Activated T-cell treated with anti-CD3 and anti-CD28 coated beads, Interleukin-2, amount 50 U/mL, for 24 hours (primary cell): ENCODE measurements around the gene OPTN.

Experiments used
- DNase-seq: peaks from one replicate; pipeline ENCODE4 v3.0.0-alpha.2; 2020
- H3K27ac Mint-ChIP-seq: 2 replicates; pipeline ENCODE4 v1.8.0; 2020; ENCODE audit warnings: mild to moderate bottlenecking, mixed read lengths
- H3K27me3 Mint-ChIP-seq: 2 replicates; pipeline ENCODE4 v1.8.0; 2020; ENCODE audit warnings: mixed read lengths
- H3K36me3 Mint-ChIP-seq: 2 replicates; pipeline ENCODE4 v1.8.0; 2020; ENCODE audit warnings: low read depth, mixed read lengths
- H3K4me1 Mint-ChIP-seq: 2 replicates; pipeline ENCODE4 v1.8.0; 2020; ENCODE audit warnings: low read depth, mixed read lengths
- H3K4me3 Mint-ChIP-seq: 2 replicates; pipeline ENCODE4 v1.8.0; 2020; ENCODE audit warnings: mild to moderate bottlenecking, moderate library complexity, mixed read lengths
- H3K9me3 Mint-ChIP-seq: 2 replicates; pipeline ENCODE4 v1.8.0; 2020; ENCODE audit warnings: mixed read lengths

Gene OPTN

DNA sequence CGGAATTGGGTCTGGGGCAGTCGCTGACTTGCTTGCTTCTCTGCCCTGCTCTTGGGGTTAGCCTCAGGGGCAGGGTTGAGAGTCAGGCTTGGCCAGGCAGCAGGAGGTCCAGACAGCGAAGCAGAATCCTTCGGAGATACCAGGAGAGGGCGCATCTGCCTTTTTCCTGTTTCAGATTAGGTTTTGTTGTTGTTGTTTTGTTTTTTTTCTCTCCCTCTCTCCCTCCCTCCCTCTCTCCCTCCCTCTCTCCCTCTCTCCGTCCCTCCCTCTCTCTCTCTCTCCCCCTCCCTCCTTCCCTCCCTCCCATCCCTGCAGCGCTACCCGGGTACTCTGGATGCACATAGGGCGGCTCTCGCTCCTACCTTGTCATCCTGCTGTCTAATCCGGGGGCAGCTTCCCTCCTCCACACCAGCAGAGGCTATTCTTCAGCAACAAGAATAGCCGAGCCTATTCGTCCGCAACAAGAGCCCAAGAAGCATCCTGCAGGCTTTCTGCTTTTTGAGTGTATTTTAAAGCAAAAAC lies 758 bp upstream of the OPTN start:
- peak overlapping the region; percentile 85 for H3K4me3 Mint-ChIP-seq
- peak; percentile 52 for DNase-seq
- H3K36me3 Mint-ChIP-seq, result peaks cover 15% of the 10 kb centered on the region
- H3K27ac Mint-ChIP-seq, result peak overlapping the region; percentile 90
- H3K4me1 Mint-ChIP-seq, result peaks cover 38% of the 10 kb centered on the region
- H3K9me3 Mint-ChIP-seq, result no peaks in the 10 kb centered on the region
- no peaks in the 10 kb centered on the region for H3K27me3 Mint-ChIP-seq

DNA sequence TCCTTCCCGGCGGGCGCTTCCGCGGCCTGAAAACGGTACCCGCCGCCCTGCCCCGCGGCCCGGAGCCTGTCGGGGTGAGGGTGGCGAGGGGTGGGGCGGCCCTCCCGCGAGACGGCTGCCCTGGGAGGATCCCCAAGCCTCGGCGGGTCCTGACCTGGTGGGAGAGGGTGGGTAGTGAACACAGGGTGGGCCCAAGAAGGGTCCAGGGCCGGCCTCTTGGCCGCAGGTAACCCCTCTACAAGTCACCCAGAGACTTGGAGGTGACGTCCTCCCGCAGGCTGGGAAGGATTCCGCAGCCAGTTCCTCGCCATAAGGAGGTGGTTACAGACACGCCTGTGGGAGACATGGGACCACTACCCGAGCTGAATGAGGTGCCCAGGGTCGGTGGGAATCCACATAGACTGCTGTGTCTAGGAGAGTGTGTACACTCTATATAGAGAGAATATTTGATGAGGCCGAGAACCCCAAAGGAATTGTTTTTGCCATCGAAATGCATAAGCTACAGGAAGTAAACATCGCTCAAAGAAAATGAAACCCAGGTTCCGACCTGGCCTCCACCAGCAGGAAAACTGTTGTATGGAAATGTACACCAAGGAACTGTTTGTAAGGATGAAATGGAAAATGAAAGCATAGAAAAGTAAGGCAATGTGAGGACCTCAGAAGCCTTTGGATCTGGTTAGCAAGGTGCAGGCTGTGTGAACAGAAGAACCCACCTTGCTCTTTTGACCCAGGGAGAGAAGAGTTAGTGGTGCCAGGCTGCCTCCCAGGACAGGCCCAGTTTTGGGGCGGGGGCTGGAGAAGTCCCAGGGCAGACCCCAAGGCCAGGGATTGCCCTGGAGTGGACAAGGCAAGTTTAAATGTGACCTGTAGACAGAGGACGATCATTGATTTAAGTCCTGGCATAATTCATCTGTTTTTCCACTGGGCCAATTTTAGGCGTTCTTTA lies 659 bp downstream of the OPTN start:
- Mint-ChIP-seq H3K27me3 (no peaks in the 10 kb centered on the region), H3K9me3 (no peaks in the 10 kb centered on the region), H3K4me1 (peaks cover 49% of the 10 kb centered on the region), H3K4me3 (peak overlapping the region; percentile 85), H3K36me3 (peaks cover 24% of the 10 kb centered on the region), H3K27ac (peak overlapping the region; percentile 85)
- peak; percentile 62 for DNase-seq

DNA sequence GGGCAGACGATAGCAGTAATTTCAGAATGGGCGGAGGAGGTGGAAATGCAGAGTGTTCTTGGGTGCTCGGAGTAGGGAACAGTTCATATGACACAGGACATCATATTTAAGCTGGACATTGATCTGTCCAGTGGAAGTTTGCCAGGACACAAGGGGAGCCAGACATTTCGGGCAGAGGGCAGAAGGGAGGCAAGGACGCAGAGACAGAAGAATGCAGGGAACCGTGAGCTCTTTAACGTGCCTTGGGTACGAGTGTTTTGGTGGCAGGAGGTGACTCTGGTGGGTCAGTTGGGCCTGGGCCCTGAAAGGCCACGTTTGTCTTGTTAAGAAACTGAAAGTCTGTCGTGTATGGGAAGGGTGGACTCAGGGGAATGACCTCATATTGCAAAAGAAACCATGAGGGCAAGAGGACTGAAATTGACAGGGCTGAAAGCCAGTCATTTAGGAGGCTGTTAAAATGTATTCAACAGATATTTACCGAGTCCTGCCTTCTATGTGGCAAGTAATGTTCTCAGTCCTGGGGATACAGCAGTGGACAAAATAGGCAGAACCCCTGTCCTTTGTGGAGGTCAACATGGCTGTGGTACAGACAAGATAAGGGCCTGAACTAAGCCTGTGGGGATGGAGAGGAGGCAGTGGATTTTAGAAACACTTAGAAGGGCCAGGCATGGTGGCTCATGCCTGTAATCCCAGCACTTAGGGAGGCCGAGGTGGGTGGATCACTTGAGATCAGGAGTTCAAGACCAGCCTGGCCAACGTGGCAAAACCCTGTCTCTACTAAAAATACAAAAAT lies 2.2 kb downstream of the OPTN start:
- no peaks in the 10 kb centered on the region for H3K27me3 Mint-ChIP-seq
- no peak for DNase-seq
- H3K27ac Mint-ChIP-seq, result peak overlapping the region; percentile 74
- peak overlapping the region; percentile 20 for H3K4me3 Mint-ChIP-seq
- H3K36me3 Mint-ChIP-seq, result peaks cover 28% of the 10 kb centered on the region
- H3K9me3 Mint-ChIP-seq, result no peaks in the 10 kb centered on the region
- peaks cover 60% of the 10 kb centered on the region for H3K4me1 Mint-ChIP-seq

GRCh38 chr10:13103554-13103953 lies 3.6 kb downstream of the OPTN start:
- H3K9me3 Mint-ChIP-seq, result no peaks in the 10 kb centered on the region
- H3K4me1 Mint-ChIP-seq, result peaks cover 71% of the 10 kb centered on the region
- H3K4me3 Mint-ChIP-seq, result no peak overlapping the region
- H3K27ac Mint-ChIP-seq, result peak overlapping the region; percentile 36
- DNase-seq, result no peak
- H3K36me3 Mint-ChIP-seq, result peaks cover 33% of the 10 kb centered on the region
- H3K27me3 Mint-ChIP-seq, result no peaks in the 10 kb centered on the region

DNA sequence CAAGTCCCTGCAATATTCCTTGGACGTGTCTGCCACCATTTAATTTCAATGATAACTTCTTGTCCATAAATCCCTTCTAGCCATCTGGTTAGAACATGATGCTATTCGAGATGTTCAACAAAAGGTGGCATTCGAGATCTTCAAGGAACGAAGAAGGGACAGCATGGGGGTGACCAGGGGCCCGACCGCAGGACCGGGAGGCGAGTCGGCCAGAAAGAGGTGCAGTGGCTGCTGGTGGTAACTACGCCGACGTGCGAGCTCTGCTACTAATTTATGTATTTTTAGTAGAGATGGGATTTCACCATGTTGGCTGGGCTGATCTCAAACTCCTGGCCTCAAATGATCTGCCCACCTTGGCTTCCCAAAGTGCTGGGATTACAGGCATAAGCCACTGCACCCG lies 4.7 kb downstream of the OPTN start:
- Mint-ChIP-seq H3K4me3 (no peak overlapping the region), H3K27ac (no peak overlapping the region), H3K36me3 (peaks cover 44% of the 10 kb centered on the region), H3K9me3 (no peaks in the 10 kb centered on the region), H3K4me1 (peaks cover 74% of the 10 kb centered on the region), H3K27me3 (no peaks in the 10 kb centered on the region)
- no peak for DNase-seq

DNA sequence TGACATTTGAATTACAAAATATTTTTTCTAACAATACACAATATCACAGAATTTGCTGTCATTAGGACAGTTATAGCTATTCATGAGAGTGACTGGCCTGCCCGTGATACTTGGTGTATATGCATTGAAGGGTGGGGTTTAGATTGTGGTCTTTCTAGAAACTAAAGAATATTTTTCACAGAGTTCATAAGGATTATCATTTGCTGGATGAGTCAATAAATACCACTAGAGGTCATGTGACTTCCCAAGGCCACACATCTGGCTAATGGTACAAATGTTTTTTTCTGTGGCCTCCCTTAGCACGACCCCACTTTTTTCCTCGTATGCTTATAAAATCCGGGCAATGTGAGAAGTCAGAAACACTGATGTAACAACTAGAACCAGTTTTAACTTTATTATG lies 5.2 kb downstream of the OPTN start:
- Mint-ChIP-seq H3K27me3 (no peaks in the 10 kb centered on the region), H3K36me3 (peaks cover 48% of the 10 kb centered on the region), H3K4me3 (no peak overlapping the region), H3K9me3 (no peaks in the 10 kb centered on the region), H3K4me1 (peaks cover 78% of the 10 kb centered on the region), H3K27ac (peak overlapping the region; percentile 84)
- DNase-seq, result no peak

- Mint-ChIP-seq H3K27ac (peak overlapping the region; percentile 70), H3K36me3 (peaks cover 53% of the 10 kb centered on the region)
Observed at GRCh38 chr10:13106387-13107045, 6.6 kb downstream of the OPTN start.

GRCh38 chr10:13110908-13111307 lies 10.9 kb downstream of the OPTN start:
- Mint-ChIP-seq H3K4me1 (peaks cover 56% of the 10 kb centered on the region), H3K9me3 (no peaks in the 10 kb centered on the region), H3K27ac (peak overlapping the region; percentile 45), H3K27me3 (no peaks in the 10 kb centered on the region), H3K36me3 (peaks cover 63% of the 10 kb centered on the region), H3K4me3 (no peak overlapping the region)
- DNase-seq, result no peak

More at GRCh38 chr10:13106387-13107045, 6.6 kb downstream of the OPTN start:
- no peaks in the 10 kb centered on the region for H3K27me3 Mint-ChIP-seq
- peaks cover 83% of the 10 kb centered on the region for H3K4me1 Mint-ChIP-seq
- H3K9me3 Mint-ChIP-seq, result no peaks in the 10 kb centered on the region
- no peak overlapping the region for H3K4me3 Mint-ChIP-seq
- DNase-seq, result no peak

GRCh38 chr10:13113544-13113943 lies 13.6 kb downstream of the OPTN start:
- H3K36me3 Mint-ChIP-seq, result peaks cover 81% of the 10 kb centered on the region
- no peak overlapping the region for H3K27ac Mint-ChIP-seq
- H3K4me3 Mint-ChIP-seq, result no peak overlapping the region
- no peaks in the 10 kb centered on the region for H3K27me3 Mint-ChIP-seq
- no peaks in the 10 kb centered on the region for H3K9me3 Mint-ChIP-seq
- no peak for DNase-seq
- peaks cover 50% of the 10 kb centered on the region for H3K4me1 Mint-ChIP-seq

DNA sequence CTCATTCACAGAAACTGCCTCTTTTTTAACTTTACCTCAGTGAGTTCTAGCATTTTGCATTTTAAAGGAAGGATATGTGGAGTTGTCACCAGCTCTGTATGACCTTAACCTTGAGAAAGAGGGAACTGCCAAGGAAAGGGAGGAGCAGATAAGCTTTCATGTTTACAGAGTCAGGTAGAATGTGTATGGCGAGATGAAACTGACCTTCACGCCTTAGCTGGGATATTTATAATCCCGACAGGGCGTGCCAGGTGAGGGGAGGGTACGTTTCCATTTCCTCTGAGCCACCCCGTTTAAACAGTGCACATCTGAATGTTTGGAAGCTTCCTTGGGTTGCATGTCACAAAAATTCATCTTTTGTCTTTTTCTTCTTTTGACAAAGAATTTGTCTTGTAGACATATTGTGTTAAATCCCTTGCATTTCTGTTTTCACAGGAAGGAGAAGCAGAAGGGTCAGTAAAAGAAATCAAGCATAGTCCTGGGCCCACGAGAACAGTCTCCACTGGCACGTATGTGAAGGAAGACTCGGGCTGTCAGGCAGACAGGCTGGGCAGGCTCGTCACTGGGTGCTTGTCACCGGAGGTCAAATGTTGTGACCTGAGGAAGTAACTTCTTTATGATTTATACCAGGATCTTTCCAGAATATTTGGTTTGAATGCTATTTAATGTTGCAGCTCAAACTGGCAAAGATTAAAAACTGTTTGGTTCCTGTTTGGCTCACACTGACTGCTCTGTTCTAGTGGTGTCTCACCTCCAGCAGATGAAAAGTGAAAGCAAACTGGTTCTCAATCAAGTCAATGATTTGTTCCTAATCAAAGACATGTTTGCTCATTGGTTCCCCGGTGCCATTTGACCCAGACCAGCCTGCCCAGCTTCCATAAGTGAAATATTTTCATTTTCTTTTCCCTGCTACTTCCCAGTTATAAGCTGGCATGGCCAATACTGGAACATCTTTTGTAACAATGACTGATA lies 16.2 kb downstream of the OPTN start:
- Mint-ChIP-seq H3K27me3 (no peaks in the 10 kb centered on the region), H3K9me3 (no peaks in the 10 kb centered on the region), H3K4me3 (peak overlapping the region; percentile 59), H3K27ac (peak overlapping the region; percentile 78), H3K36me3 (peaks cover 78% of the 10 kb centered on the region), H3K4me1 (peaks cover 33% of the 10 kb centered on the region)
- DNase-seq, result no peak

GRCh38 chr10:13117841-13118783 lies 18.1 kb downstream of the OPTN start:
- DNase-seq, result no peak
- H3K4me1 Mint-ChIP-seq, result peaks cover 26% of the 10 kb centered on the region
- no peaks in the 10 kb centered on the region for H3K9me3 Mint-ChIP-seq
- no peaks in the 10 kb centered on the region for H3K27me3 Mint-ChIP-seq
- H3K27ac Mint-ChIP-seq, result peak overlapping the region; percentile 23
- H3K4me3 Mint-ChIP-seq, result no peak overlapping the region
- peaks cover 84% of the 10 kb centered on the region for H3K36me3 Mint-ChIP-seq

- H3K27ac Mint-ChIP-seq, result peak overlapping the region; percentile 23
Observed at GRCh38 chr10:13118784-13119410, 18.9 kb downstream of the OPTN start.

More at GRCh38 chr10:13118784-13119410, 18.9 kb downstream of the OPTN start:
- Mint-ChIP-seq H3K4me3 (no peak overlapping the region), H3K27me3 (no peaks in the 10 kb centered on the region), H3K9me3 (no peaks in the 10 kb centered on the region), H3K36me3 (peaks cover 84% of the 10 kb centered on the region), H3K4me1 (peaks cover 26% of the 10 kb centered on the region)
- DNase-seq, result no peak
